GM19438 (cell line): ENCODE data around the gene CCN5.

Experiments
- ATAC-seq: cut with Tn5 transposase; IDR thresholded peaks from one replicate; pipeline ENCODE4 v1.9.1; 2021; ENCODE audit warnings: low read depth; ENCODE audit not compliant: unreplicated experiment

The CCN5 gene

GRCh38 chr20:44714102-44714700 lies 968 bp upstream of the CCN5 start:
- ATAC-seq, result no peak

- no peak for ATAC-seq
Observed at GRCh38 chr20:44715499-44716308, 535 bp downstream of the CCN5 start.

DNA sequence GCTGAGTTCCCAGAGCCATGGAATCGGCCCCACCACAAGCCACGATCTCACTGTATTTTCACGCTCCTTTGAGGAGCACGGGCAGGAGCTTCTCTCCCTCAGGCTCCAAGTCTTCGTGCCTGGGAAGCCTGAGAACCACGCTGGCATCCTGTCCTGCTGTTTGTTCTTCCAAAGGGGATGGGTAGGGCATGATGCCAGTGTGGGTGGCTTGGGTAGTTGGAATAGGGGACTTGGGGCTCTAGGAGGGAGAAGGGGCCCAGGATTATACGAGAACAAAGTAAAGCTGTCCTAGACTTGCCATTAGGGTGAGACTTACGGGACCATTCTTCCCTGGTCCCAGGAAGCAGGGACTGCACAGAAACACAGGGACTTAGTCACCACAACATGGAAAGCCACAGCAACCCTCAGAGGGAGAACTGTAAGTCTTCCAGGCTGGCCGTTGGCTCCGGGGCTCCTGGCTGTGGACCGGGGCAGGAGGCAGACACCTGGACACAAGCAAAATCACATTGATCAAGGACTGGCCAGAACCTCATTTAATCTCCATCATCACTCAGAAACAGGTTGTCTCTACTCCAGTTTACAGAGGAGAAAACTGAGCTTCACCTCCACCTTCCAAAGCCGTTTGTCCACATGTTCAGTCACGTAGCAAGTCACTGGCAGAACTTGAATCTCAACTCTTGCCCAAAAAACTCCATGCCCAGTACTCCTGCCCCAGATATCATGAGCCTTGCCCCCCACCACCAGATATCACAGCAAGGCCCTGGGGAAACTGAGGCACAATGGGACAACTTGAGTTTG lies 1.3 kb downstream of the CCN5 start:
- no peak for ATAC-seq

GRCh38 chr20:44717986-44718385 lies 2.8 kb downstream of the CCN5 start:
- no peak for ATAC-seq

GRCh38 chr20:44719841-44720240 lies 4.7 kb downstream of the CCN5 start:
- no peak for ATAC-seq

- no peak for ATAC-seq
Observed at GRCh38 chr20:44720621-44720996, 5.4 kb downstream of the CCN5 start.

DNA sequence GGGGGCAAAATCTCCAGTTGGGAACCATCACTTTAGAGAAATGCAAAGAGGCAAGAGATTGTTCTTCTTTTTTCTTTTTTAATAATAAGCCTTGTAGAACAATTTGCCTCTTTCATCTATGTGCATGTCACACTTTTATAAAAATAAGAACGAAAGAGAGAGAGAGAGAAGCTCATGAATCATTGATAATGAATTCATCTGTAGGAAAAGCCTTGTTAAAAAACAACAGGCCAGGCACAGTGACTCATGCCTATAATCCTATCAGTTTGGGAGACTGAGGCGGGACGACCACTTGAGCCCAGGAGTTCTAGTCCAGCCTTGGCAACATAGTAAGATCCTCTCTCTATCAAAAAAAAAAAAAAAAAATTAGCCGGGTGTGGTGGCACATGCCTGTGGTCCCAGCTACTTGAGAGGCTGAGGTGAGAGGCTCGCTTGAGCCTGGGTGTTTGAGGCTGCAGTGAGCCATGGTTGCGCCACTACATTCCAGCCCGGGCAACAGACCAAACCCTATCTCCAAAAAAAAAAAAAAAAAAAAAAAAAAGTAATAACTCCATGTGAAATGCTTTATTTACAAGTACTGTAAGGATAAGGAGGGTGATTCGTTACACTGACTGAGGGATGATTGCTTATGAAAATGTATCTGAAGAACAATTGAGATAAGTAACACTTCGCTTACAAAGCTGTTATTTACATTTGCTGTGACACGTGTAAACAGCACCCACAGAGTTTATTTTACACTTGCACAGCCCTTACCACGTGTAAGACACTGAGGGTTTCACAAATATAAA lies 6.0 kb downstream of the CCN5 start:
- no peak for ATAC-seq

- ATAC-seq, result no peak
Observed at GRCh38 chr20:44721785-44722054, 6.6 kb downstream of the CCN5 start.

DNA sequence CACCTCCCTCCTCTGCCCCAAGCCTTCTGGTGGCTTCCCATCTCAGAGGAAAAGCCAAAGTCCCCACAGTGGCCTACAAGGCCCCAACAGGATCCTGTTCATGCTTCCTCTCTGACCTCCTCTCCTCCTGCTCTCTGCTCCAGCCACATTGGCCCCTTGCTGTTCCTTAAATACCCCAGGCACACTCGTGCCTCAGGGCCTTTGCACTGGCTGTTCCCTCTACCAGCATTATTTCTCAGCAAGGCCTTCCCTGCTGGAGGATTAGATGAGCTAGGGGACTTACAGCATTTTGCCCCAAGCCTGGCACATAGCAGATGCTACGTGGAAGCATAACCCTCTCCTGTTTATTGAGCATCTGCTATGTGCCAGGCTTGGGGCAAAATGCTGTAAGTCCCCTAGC lies 7.8 kb downstream of the CCN5 start:
- ATAC-seq, result no peak

DNA sequence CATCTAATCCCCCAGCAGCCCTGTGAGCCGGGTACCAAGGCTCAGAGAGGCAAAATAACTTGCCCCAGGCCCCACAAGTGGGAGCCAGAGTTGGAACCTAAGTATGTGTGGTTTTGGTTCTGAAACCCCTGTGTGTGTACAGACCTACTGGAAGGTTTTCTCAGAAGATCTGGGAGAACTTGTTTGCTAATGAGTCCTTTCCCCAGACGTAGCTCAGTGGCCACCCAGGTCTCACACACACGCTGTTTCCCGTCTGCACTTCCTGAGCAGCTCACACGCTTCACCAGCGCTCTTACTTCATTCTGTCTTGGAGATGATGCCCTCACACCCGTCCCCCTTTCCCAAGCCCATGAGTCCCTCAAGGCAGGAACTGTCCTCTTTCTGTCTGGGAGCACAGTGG lies 8.2 kb downstream of the CCN5 start:
- ATAC-seq, result no peak

GRCh38 chr20:44723798-44724362 lies 8.7 kb downstream of the CCN5 start:
- ATAC-seq, result no peak

- no peak for ATAC-seq
Observed at GRCh38 chr20:44724423-44725091, 9.4 kb downstream of the CCN5 start.

GRCh38 chr20:44725837-44726236 lies 10.7 kb downstream of the CCN5 start:
- ATAC-seq, result no peak

GRCh38 chr20:44727039-44727438 lies 11.9 kb downstream of the CCN5 start:
- no peak for ATAC-seq

GRCh38 chr20:44727651-44728050 lies 12.5 kb downstream of the CCN5 start:
- no peak for ATAC-seq

DNA sequence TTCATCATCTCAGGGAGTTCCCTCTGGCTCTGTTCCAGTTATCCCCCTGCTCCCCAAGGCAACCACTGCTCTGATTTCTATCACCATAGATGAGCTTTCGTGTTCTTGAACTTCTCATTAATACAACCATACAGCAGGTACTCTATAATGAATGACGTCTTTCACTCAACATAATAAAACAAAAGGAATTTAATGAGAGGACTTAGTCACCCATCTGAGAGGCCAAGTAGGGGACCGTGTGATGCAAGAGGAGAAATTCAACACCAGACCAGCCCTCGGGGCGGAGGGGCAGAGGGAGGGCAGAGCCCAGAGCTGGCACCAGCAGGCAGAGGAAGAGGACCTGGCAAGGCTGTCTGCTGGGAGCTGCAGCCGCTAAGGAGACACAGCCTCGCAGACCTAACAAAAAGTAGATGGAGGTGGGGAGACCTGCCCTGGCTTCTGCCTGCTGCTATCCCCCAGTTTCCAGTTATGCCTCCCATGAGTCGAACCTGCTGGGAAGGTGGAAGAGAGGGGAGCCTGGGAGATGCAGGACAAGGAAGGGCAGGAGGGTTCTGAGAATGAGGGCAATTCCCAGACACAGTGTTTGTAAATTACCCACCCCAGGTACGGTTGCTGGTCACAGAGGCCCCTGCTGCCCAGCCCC lies 13.8 kb downstream of the CCN5 start:
- no peak for ATAC-seq

DNA sequence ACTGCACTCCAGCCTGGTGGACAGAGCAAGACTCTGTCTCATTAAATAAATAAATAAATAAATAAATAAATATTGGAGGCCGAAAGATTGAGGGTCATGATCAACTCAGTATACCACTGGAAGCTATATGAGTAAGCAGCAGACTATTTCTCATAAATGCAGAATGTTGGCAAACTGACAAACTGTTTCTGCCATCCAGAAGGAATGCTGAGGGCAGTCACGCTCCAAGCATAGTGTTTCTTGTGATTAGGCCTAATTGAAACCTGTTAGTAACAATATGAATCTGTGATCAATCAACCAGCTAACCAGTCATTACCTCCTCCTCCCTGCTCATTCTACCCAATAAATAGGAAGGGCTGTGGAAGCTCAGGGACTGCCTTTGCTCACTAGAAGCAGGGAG lies 15.3 kb downstream of the CCN5 start:
- ATAC-seq, result no peak

DNA sequence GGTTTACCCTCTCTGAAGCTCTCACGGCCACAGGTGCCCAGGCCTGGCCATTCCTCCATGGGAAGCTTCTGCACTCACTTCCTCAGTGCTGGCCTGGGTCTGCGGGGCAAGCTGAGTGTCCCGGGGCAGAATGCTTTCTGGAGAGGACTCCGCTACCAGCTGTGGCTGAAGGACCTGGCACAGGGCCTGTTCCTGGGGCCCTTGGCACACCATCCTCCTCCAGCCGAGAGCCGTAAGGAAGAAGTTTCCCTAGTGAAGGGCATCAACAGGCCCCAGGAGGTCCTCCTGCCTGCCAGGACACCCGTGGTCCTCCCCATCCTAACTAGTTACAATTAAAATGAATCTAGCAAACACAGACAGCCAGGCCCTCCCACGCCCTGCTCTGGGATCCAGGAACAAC lies 16.5 kb downstream of the CCN5 start:
- no peak for ATAC-seq

GRCh38 chr20:44732327-44732726 lies 17.2 kb downstream of the CCN5 start:
- no peak for ATAC-seq
